K562 (cell line): ENCODE results near the gene SQOR. TPM values are rescaled to one million over a fixed set of nuclear protein-coding genes. Genes with fewer than 3 reads are reported as not detected.
A peak's percentile ranks its signal among the peaks of the same experiment; 100 is the strongest.

Source experiments
- ATAC-seq: fragments of 200-7000 bp; cut with Tn5 transposase; 3 replicates; pipeline ENCODE4 v1.9.1; 2020; ENCODE audit warnings: moderate library complexity
- Bru-seq: library from RNA; stranded (reverse); fragments of 400-500 nt; gene quantifications from one replicate; lab custom pipeline; 2021; lab: Mats Ljungman, UMichigan
- BruChase-seq, 2 experiments: library from RNA; stranded (reverse); fragments of 400-500 nt; gene quantifications; one replicate each; lab custom pipeline; 2021; lab: Mats Ljungman, UMichigan
- BruUV-seq: library from RNA; stranded (reverse); fragments of 400-500 nt; replicated peaks from 2 replicates; lab custom pipeline; 2021; lab: Mats Ljungman, UMichigan
- CTCF ChIA-PET: fragments of 300-600 bp; formaldehyde crosslinking; extraction: SDS; loops from one replicate; lab custom pipeline; 2021; ENCODE audit warnings: low intra/inter-chr PET ratio; lab: Yijun Ruan, JAX
- POLR2A ChIA-PET: fragments of 300-600, 350-650 bp; sonication (Branson Sonifier 250); formaldehyde crosslinking; extraction: SDS; loops from one replicate; lab custom pipeline; 2021; ENCODE audit warnings: antibody characterized with exemption, inconsistent platforms; lab: Yijun Ruan, JAX
- DNase-seq, 4 experiments: peaks; one replicate each; pipeline versions ENCODE4 v3.0.0 to v3.0.0-alpha.2; 2011 to 2018; ENCODE audit warnings: low spot score in 3 of 4, mixed read lengths in 3 of 4; ENCODE audit errors: extremely low read depth in 1 of 4
- FAIRE-seq: peaks from 2 replicates; lab custom pipeline; 2011; peaks lifted over from hg19 to GRCh38; lab: Jason Lieb, UNC
- H2AFZ ChIP-seq: 2 replicates; pipeline ENCODE4 v1.6.0; 2011; ENCODE audit warnings: low read depth, low read length, control low read depth, inconsistent platforms
- H3K27ac ChIP-seq: fragments of 200-600 bp; 3 replicates; pipeline ENCODE4 v1.8.0; 2011; ENCODE audit warnings: low read depth, mild to moderate bottlenecking, control low read depth, inconsistent platforms, low read length, moderate library complexity, mixed read lengths; ENCODE audit errors: extremely low read depth
- H3K27me3 ChIP-seq, 2 experiments: fragments of 300-600 bp in 1 of 2; 2 replicates in 1 of 2; 3 replicates in 1 of 2; pipeline versions ENCODE4 v1.6.0 to v1.8.0; 2011; ENCODE audit warnings: inconsistent platforms in 2 of 2, low read length in 2 of 2, mild to moderate bottlenecking in 1 of 2, mixed read lengths in 1 of 2, moderate library complexity in 1 of 2; ENCODE audit not compliant: control insufficient read depth in 2 of 2, insufficient read depth in 2 of 2
- H3K36me3 ChIP-seq: fragments of 300-600 bp; 3 replicates; pipeline ENCODE4 v1.8.0; 2011; ENCODE audit warnings: mild to moderate bottlenecking, low read length, inconsistent platforms; ENCODE audit not compliant: control insufficient read depth, insufficient read depth
- H3K4me1 ChIP-seq, 2 experiments: fragments of 200-600 bp in 1 of 2; replicated peaks in 1 of 2; 2 replicates in 1 of 2; 3 replicates in 1 of 2; pipeline versions ENCODE4 v1.5.1 to v1.8.0; 2011; ENCODE audit warnings: inconsistent platforms in 2 of 2, low read length in 2 of 2, mild to moderate bottlenecking in 1 of 2, mixed read lengths in 1 of 2, moderate library complexity in 1 of 2; ENCODE audit not compliant: control insufficient read depth in 2 of 2, insufficient read depth in 2 of 2
- H3K4me2 ChIP-seq: 2 replicates; pipeline ENCODE4 v1.6.1; 2011; ENCODE audit warnings: low read length, control low read depth, inconsistent platforms, mixed read lengths; ENCODE audit not compliant: insufficient read depth
- H3K4me3 ChIP-seq: fragments of 200-600 bp; sonication (generic), shearing (Covaris generic); 2 replicates; pipeline ENCODE4 v1.5.1; 2016; ENCODE audit warnings: control low read depth, inconsistent platforms
- H3K79me2 ChIP-seq: fragments of 200-600 bp; 3 replicates; pipeline ENCODE4 v1.8.0; 2011; ENCODE audit warnings: low read length, inconsistent platforms; ENCODE audit not compliant: control insufficient read depth, insufficient read depth
- H3K9ac ChIP-seq, 2 experiments: 2 replicates each; pipeline versions ENCODE4 v1.6.0 to v1.6.1; 2011; ENCODE audit warnings: low read depth in 2 of 2, low read length in 2 of 2, control low read depth in 1 of 2, inconsistent platforms in 1 of 2, mild to moderate bottlenecking in 1 of 2, mixed read lengths in 1 of 2; ENCODE audit not compliant: insufficient read depth in 1 of 2
- H3K9me1 ChIP-seq: one replicate; pipeline ENCODE4 v1.6.0; 2011; ENCODE audit warnings: inconsistent platforms, mild to moderate bottlenecking, low read length, moderate library complexity; ENCODE audit not compliant: control insufficient read depth, insufficient read depth
- H3K9me3 ChIP-seq: replicated peaks from 2 replicates; pipeline ENCODE4 v1.5.1; 2011; ENCODE audit warnings: low read depth, low read length, inconsistent platforms; ENCODE audit not compliant: control insufficient read depth, insufficient read depth
- H4K20me1 ChIP-seq: replicated peaks from 2 replicates; pipeline ENCODE4 v1.6.1; 2011; ENCODE audit warnings: low read length, inconsistent platforms, mixed read lengths; ENCODE audit not compliant: control insufficient read depth, insufficient read depth
- ETV1 ChIP-seq: fragments of 450-650 bp; conservative IDR thresholded peaks from 2 replicates; pipeline ENCODE4 v1.6.1; 2016; ENCODE audit warnings: missing genetic modification characterization, control low read depth, low read depth, missing compliant biosample characterization
- MAZ ChIP-seq, 2 experiments: fragments of 450-650 bp in 1 of 2; sonication (generic) in 1 of 2; formaldehyde crosslinking; IDR thresholded peaks in 1 of 2; conservative IDR thresholded peaks in 1 of 2; 2 replicates each; pipeline versions ENCODE4 v1.4.0 to v1.5.0; 2020; ENCODE audit warnings: mild to moderate bottlenecking in 1 of 2, missing genetic modification reagents in 1 of 2
- NFIC ChIP-seq: fragments of 450-650 bp; IDR thresholded peaks from 2 replicates; pipeline ENCODE4 v1.6.1; 2017; ENCODE audit warnings: mild to moderate bottlenecking, inconsistent platforms
- RBFOX2 ChIP-seq: fragments of 200-400 bp; formaldehyde crosslinking; IDR thresholded peaks from 2 replicates; pipeline ENCODE4 v1.6.1; 2017; ENCODE audit warnings: low read depth, mild to moderate bottlenecking, low read length, moderate library complexity
- ZNF41 ChIP-seq: fragments of 250-450 bp; sonication (Bioruptor Pico); conservative IDR thresholded peaks from 2 replicates; pipeline ENCODE4 v1.4.0; 2020; ENCODE audit warnings: mild to moderate bottlenecking
- WGBS: fragments of 100-300 bp; shearing (Covaris generic); methylation state at CpG from one replicate; pipeline ENCODE4 v1.1.6; 2016; ENCODE audit warnings: low coverage, mixed read lengths; ENCODE audit not compliant: insufficient coverage; ENCODE audit errors: missing lambda C conversion rate; 5-methylcytosine and 5-hydroxymethylcytosine counted together
- in situ Hi-C: fragments of 300-500 bp; cut with MboI; formaldehyde crosslinking; loops from 4 replicates; pipeline ENCODE4 v1.15.0; 2018; ENCODE audit warnings: inconsistent platforms, mixed read lengths
- intact Hi-C: fragments of 100-400 bp; cut with micrococcal nuclease; formaldehyde crosslinking; loops from 2 replicates; pipeline ENCODE4 v1.14.2; 2022
- long read RNA-seq, 3 experiments: library from polyadenylated mRNA in 2 of 3; library from RNA in 1 of 3; unstranded in 2 of 3; stranded (forward) in 1 of 3; transcript quantifications; one replicate each; pipeline ENCODE4 v2.0.0, GENCODE V29; 2019 to 2022
- polyA minus RNA-seq, 3 experiments: library from RNA; depleted of rRNA, polyadenylated mRNA; stranded (reverse); fragments of >200 nt; gene quantifications; 2 replicates each; pipeline ENCODE4 v1.2.3, GENCODE V29; 2011
- polyA plus RNA-seq, 8 experiments: library from polyadenylated mRNA; depleted of rRNA in 4 of 8; stranded (reverse) in 5 of 8; unstranded in 3 of 8; fragments of >200 nt; fragmentation: Nextera tagmentation in 2 of 8; fragmentation: Illumina TruSeq in 1 of 8; extraction: Ambion mirVana in 2 of 8; extraction: Trizol in 1 of 8; gene quantifications; 2 replicates each; pipeline versions ENCODE4 v1.2.1 to v1.2.3, GENCODE V29; 2011 to 2014; ENCODE audit warnings: inconsistent platforms in 1 of 8, missing spikeins in 1 of 8
- total RNA-seq, 7 experiments: library from RNA; depleted of rRNA in 6 of 7; stranded (reverse); fragments of >200 nt in 6 of 7; fragmentation: Illumina TruSeq in 2 of 7; extraction: Trizol in 2 of 7; gene quantifications; 2 replicates each; pipeline versions ENCODE4 v1.2.1 to v1.2.3, GENCODE V29; 2011 to 2021; ENCODE audit warnings: low replicate concordance in 1 of 7
- TF ChIP-seq, protein P1 (sequence below), 2 experiments: fragments of 450-650 bp; formaldehyde crosslinking in 1 of 2; IDR thresholded peaks; 2 replicates each; pipeline versions ENCODE4 v1.4.0 to v1.6.1; 2014 to 2020; ENCODE audit warnings: mild to moderate bottlenecking in 2 of 2, borderline replicate concordance in 1 of 2, low read depth in 1 of 2

Gene SQOR
- not detected in 2 replicates for total RNA-seq (2011; cell fraction: chromatin; rRNA removed; ENCODE audit: low replicate concordance)
- total RNA-seq (2011; cell fraction: nucleolus; rRNA removed), result not detected in 2 replicates
- total RNA-seq (2011; cell fraction: nucleoplasm; rRNA removed), result not detected in 2 replicates
- total RNA-seq (2014; rRNA removed) (0.82 and 1.4 TPM in 2 replicates), total RNA-seq (2014; rRNA removed; fragmentation: Illumina TruSeq; extraction: Trizol) (1.2 and 1.5 TPM in 2 replicates), total RNA-seq (2015; rRNA removed; fragmentation: Illumina TruSeq; extraction: Trizol) (1.2 and 1.6 TPM in 2 replicates), total RNA-seq (2021) (1.1 and 1.5 TPM in 2 replicates), polyA plus RNA-seq (2011; rRNA removed) (0.31 and 0.32 TPM in 2 replicates), polyA plus RNA-seq (2014; fragmentation: Illumina TruSeq; extraction: Trizol) (0.91 and 1.0 TPM in 2 replicates), polyA plus RNA-seq (2014; fragmentation: Nextera tagmentation; extraction: Ambion mirVana) (under 1 TPM; 0.36 to 0.42 TPM), polyA plus RNA-seq (2014; rRNA removed) (0.23 and 1.2 TPM in 2 replicates), polyA minus RNA-seq (2011; rRNA and poly(A)+ RNA removed) (0.42 and 0.72 TPM in 2 replicates), Bru-seq, nascent RNA (percentile 25 among the genes with signal in this experiment), BruChase-seq, experiment 1, labeled RNA remaining after a 2-hour chase (percentile 34 among the genes with signal in this experiment), BruChase-seq, experiment 2, labeled RNA remaining after a 6-hour chase (percentile 31 among the genes with signal in this experiment)
- polyA plus RNA-seq (2011; cell fraction: cytosol; rRNA removed), result 0.27 and 0.47 TPM in 2 replicates
- polyA plus RNA-seq (2011; cell fraction: nucleus; rRNA removed), result 0.26 and 0.37 TPM in 2 replicates
- polyA plus RNA-seq (2012), result 0.78 and 2.7 TPM in 2 replicates
- polyA minus RNA-seq (2011; cell fraction: cytosol; rRNA and poly(A)+ RNA removed), result not detected in 2 replicates
- not detected in 2 replicates for polyA minus RNA-seq (2011; cell fraction: nucleus; rRNA and poly(A)+ RNA removed)
- long read RNA-seq, experiment 1, result 0 reads
- long read RNA-seq, experiment 2, partial matches to known transcripts, result 0 of 1 reads
- long read RNA-seq, experiment 2, other reads (novel, unspliced or antisense), result 1 of 1 reads
- long read RNA-seq, experiment 3, partial matches to known transcripts, result 0 of 2 reads
- long read RNA-seq, experiment 3, other reads (novel, unspliced or antisense), result 1 of 2 reads

GRCh38 chr15:45634432-45635190, at the start of gene SQOR:
SQOR (plus strand) TSS chr15:45635029; CDS start chr15:45658924, 23,895 bp downstream.
- H3K4me1 ChIP-seq, result peaks cover 4 to 12% of the 10 kb centered on the region in 2 experiments; a peak in 3 of 5 replicates
- BruUV-seq, result no TSS peak
- ChIA-PET POLR2A (interaction anchor here (1.0 kb wide), 1 partner anchor 19 kb away, joined by 3 read pairs; no protein-coding TSS in a partner anchor), CTCF (no interaction called here)
- ATAC-seq (peak; percentile 58), DNase-seq (peak in 1 of 4 experiments; percentile 15), FAIRE-seq (no peak)
- peak within 1 kb of the TSS; percentile 27; the same call in 1 of the 2 replicates for H3K4me2 ChIP-seq
- peak within 1 kb of the TSS; percentile 21; the same call in 1 of the 2 replicates for H3K4me3 ChIP-seq
- WGBS, result 16% methylated on average over 42 of the region's 53 CpGs
- no peak within 1 kb of the TSS for H3K27ac ChIP-seq
- H3K79me2 ChIP-seq, result no peaks in the 10 kb centered on the region
- H2AFZ ChIP-seq, result no peak within 1 kb of the TSS; the same call in 1 of the 2 replicates
- no peaks in the 10 kb centered on the region for H3K9me1 ChIP-seq
- intact Hi-C loops, result no loop called here
- no peaks in the 10 kb centered on the region for H3K9me3 ChIP-seq
- peaks cover 2 to 14% of the 10 kb centered on the region in 2 experiments; a peak in 3 of 5 replicates for H3K27me3 ChIP-seq
- H3K9ac ChIP-seq, result peak within 1 kb of the TSS in 1 of 2 experiments; percentile 43; a peak in 2 of 4 replicates
- H3K36me3 ChIP-seq, result no peaks in the 10 kb centered on the region
- no peaks in the 10 kb centered on the region for H4K20me1 ChIP-seq
- in situ Hi-C loops, result no loop called here
- 0 out of 2 replicates have a peak, but pooled peaks have one; percentile 25 for TF ChIP-seq RBFOX2
- peak in 1 of 2 experiments; percentile 34; a peak in 1 of 4 replicates for TF ChIP-seq MAZ (CRISPR knock-in tag; conservative IDR thresholded peaks at IDR 0.05 in 1 of 2, IDR thresholded peaks at IDR 0.05 in 1 of 2)
- TF ChIP-seq, protein P1, sequence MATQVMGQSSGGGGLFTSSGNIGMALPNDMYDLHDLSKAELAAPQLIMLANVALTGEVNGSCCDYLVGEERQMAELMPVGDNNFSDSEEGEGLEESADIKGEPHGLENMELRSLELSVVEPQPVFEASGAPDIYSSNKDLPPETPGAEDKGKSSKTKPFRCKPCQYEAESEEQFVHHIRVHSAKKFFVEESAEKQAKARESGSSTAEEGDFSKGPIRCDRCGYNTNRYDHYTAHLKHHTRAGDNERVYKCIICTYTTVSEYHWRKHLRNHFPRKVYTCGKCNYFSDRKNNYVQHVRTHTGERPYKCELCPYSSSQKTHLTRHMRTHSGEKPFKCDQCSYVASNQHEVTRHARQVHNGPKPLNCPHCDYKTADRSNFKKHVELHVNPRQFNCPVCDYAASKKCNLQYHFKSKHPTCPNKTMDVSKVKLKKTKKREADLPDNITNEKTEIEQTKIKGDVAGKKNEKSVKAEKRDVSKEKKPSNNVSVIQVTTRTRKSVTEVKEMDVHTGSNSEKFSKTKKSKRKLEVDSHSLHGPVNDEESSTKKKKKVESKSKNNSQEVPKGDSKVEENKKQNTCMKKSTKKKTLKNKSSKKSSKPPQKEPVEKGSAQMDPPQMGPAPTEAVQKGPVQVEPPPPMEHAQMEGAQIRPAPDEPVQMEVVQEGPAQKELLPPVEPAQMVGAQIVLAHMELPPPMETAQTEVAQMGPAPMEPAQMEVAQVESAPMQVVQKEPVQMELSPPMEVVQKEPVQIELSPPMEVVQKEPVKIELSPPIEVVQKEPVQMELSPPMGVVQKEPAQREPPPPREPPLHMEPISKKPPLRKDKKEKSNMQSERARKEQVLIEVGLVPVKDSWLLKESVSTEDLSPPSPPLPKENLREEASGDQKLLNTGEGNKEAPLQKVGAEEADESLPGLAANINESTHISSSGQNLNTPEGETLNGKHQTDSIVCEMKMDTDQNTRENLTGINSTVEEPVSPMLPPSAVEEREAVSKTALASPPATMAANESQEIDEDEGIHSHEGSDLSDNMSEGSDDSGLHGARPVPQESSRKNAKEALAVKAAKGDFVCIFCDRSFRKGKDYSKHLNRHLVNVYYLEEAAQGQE (IDR thresholded peaks at IDR 0.05; ENCODE audit: borderline replicate concordance), result no peak
- TF ChIP-seq, protein P1 (CRISPR knock-in tag; IDR thresholded peaks at IDR 0.05; ENCODE audit: low read depth), result 0 out of 2 replicates have a peak, but pooled peaks have one; percentile 45
- TF ChIP-seq NFIC, result peak; percentile 74
- no peak for TF ChIP-seq ZNF41 (CRISPR knock-in tag)
- TF ChIP-seq ETV1, result peak; percentile 28; the same call in 1 of the 2 replicates
